ENCODE data around the gene FKRP.
A peak's percentile ranks its signal among the peaks of the same experiment; 100 is the strongest.

FKRP gene

DNA sequence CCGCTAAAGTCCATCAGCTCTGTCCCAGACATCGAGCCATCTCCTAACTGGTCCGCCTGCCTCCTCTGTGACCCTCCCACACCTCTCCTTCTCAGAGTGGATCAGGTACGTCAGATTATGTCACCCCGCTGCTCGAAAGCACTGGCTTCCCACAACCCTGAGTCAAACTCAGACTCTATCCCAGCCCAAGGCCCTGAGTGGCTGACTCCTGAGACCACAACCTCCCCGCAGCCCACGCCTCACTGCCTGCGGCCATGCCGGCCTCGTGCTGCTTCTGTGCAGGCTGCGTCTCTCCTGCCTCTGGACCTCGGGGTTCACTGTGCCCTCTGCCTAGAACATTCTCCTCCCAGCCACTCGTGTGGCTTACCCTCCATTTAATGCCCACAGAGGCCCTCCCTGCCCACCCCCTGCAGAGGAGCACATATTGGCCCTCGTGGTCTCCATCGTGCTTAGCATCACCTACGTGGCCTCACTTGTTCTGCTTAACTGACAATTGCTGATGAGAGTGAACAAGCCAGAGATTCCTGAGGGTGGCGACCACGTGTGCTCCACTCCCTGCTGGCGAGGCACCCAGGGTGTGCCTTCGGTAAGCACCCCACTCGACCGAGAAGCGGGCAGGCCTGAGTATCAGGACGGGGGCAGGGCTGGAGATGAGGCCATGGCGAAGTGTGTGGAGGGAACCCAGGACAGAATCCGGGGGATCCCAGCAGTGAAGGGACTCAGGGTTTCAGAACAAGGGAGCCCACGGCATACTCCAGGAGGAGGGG, 13.5 kb upstream of the FKRP start:
- DNase-seq (ENCODE audit: low read depth in 2 of 2) = no peak

- no peak for DNase-seq (ENCODE audit: low read depth in 2 of 2)
Observed at GRCh38 chr19:46732966-46733689, 12.7 kb upstream of the FKRP start.

- DNase-seq (ENCODE audit: low read depth in 2 of 2) = no peak
Observed at GRCh38 chr19:46733690-46734292, 12.1 kb upstream of the FKRP start.

- DNase-seq (ENCODE audit: low read depth in 2 of 2) = no peak
Observed at GRCh38 chr19:46736531-46737297, 9.1 kb upstream of the FKRP start.

DNA sequence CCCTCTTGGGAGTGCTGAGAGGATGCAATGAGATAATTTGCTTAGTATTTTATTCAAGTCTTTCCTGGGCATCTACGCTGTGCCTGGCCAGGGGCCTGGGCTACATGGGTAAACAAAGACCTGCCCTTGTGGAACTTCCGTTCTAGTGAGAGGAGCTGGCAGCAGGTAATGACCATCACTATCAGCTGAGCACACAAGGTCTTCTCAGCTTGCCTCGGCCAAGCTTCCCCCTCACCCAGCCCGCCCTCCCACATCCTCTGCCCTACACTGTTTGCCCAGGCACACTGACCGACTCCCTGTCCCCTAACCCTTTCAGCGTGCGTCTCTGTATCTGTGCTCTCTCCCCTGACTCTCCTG, 8.6 kb upstream of the FKRP start:
- no peak for DNase-seq (ENCODE audit: low read depth in 2 of 2)

DNA sequence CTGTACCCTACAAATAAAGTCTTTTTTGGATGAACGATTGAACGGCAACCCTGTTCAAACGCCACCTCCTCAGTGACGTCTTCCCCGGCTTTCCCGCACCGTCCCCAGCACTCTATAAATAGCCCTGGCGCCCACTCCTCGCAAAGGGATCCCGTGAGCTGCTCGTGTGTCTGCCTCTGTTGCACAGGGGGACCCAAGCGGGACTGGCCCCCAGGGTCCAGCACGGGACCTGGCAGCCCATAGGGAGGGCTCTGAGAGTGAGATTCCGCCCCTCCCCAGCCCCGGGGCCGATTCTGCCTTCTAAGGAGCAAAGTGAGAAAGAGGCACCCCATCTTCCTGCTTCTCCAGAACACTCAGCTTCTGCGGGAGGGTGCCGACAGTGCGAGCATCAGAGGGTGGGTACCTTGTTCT, 8.1 kb upstream of the FKRP start:
- no peak for DNase-seq (ENCODE audit: low read depth in 2 of 2)

DNA sequence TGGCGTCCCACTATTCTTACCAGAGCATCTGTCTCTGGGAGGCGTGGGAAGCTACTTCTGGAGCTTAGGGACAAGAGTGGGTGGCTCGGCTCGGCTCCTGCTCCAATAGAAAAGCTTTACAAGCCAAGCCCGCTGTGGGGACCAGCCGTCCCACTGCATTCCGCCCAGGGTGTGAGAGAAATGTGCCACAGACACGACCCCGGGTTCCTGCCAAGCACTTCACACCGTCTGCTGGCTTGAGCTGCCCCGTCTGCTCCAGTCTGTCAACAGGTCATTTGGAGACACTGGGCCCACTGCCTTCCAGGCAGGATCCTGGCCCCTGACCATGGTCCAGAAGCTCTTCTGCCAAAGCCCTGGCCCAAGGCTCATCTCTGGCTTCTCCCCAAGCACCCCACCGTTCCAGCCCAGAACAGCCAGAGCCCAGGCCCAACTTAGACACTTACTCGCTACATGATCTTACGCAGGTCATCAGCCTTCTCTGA, 6.5 kb upstream of the FKRP start:
- DNase-seq (ENCODE audit: low read depth in 2 of 2) = no peak

- no peak for DNase-seq (ENCODE audit: low read depth in 2 of 2)
Observed at GRCh38 chr19:46741447-46741846, 4.4 kb upstream of the FKRP start.

DNA sequence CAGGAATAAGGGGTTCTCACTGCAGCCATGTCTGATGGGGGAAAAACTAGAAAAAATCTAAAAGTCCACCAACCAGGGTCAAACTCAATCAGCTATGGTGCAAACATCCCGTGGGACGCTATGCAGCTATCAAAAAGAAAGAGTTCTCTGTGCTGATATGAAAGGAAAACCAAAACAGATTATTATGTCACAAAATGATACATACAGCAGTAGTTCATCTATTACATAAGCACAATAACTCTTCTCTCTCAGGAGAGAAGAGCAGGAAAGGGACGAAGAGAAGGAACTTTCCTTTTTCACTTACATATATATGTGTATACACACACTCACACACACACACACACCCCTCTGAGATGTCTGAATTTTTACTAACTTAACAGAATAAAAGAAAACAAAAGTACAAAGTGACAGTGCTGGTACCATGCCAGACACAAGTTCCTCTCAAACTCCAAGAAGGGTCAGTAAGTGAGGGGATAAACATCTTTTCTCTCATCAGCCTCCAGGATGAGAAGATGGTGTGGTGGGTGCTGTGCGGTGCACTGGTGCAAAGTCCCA, 2.9 kb upstream of the FKRP start:
- DNase-seq (ENCODE audit: low read depth in 2 of 2) = no peak

DNA sequence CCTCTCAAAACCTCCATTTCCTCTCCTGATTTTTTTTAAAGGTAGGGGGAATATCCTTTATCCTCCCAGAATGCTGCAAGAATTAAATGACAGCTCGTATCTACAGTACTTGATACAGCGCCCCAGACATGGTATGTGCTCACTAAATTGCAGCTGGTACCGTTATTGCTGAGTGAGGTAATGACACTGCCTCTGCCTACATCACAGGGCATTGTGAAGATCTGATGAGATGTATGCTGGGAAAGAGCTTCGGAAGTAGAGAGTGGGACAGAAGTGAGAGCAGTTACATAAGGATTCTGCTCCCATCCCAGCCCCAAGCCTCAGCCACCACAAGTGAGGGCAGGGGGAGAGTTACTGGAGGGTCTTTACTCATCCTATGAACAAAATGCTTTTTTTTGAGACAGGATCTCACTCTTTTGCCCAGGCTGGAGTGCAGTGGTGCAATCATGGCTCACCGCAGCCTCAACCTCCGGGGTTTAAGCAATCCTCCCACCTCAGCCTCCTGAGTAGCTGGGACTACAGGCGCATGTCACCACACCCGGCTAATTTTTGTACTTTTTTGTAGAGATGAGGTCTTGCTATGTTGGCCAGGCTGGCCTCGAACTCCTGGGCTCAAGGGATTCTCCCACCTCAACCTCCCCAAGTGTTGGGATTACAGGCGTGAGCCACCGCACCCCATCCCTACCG, 1.7 kb upstream of the FKRP start:
- no peak for DNase-seq (ENCODE audit: low read depth in 2 of 2)

DNA sequence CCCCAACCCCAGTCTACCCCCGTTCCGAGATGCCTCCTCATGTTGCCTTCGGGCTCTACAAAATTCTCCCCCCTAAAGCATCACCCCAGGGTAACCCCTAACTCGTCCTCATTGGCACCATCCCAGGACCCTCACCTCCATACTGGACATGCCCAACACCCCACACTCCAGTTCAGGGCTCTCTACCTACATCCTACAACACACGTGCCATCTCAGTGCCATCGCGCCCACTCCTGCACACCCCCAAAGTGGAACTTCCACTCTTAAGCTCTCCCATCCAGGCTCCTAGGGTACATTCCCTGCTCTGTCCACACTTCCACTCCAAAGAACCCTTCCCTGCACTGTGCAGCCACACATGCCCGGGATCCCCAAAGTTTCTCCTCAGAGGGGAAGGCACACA, 827 bp upstream of the FKRP start:
- no peak for DNase-seq (ENCODE audit: low read depth in 2 of 2)

DNA sequence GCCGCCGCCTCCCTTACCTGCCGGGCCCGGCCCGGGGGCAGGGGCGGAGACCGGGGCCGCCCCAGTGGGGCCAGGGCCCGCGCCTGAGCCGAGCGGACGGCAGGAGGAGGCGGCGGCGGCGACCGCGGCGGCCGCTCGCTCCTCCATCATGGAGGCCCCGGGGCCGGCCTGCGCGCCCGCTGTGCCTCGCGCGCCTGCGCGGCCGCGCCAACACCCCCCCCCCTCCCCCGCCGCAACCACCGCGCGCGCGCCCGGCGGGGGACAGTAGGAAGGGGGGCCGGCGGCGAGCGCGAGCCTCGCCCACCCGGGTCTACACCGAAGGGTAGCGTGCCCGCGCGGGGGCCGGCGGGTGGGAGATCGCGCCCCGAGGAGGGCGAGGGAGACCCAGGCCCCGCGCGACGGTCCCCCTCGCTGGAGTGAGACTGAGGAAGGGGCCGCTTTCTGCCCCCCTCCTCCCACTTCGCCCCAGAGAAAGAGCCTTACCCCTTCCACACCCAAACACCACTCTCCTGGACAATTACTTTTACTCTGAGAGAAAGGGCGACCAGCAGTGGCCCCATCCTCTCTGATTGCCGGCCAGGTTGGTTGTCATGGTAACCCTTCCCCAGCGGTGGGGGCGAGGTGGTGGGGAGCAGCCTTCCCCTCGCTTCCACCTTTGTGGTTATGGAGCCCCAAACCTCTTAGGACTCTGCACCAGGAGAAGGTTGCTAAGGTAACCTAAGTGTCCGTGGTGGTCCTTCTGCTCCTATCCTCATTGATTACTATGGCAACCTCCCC, 612 bp downstream of the FKRP start, which contains the start of gene STRN4:
TSS of gene STRN4 (minus strand) at position 170 of the 777 bp plus-strand sequence. CDS start at position 150, 20 bp downstream.
- DNase-seq (ENCODE audit: low read depth in 2 of 2) = peak; percentile 22 to 37

DNA sequence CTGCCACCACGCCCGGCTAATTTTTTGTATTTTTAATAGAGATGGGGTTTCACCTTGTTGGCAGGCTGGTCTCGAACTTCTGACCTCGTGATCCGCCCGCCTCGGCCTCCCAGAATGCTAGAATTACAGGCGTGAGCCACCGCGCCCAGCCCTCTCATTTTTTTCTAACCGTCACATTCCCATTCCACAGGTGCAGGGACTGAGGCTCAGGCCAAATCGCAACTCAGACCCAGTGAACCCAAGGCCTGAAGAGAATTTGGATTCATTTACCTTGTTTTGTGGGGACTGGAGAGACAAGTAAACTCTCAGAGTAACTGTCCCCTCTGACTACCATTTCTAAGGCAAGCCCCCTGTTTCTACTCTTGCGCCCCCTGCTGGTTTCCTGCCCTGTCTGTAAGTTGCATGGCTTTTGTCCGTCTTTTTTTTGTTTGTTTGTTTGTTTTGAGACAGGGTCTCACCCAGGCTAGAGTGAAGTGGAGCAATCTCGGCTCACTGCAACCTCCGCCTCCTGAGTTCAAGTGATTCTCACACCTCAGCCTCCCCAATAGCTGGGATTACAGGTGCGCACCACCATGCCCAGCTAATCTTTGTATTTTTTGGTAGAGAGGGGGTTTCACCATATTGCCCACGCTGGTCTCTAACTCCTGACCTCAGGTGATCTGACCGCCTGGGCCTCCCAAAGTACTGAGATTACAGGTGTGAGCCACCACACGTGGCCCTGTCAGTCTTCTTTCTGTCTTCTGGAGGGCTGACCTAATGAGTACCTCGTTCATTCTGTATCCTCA, 2.7 kb downstream of the FKRP start:
- peak; percentile 43 to 69 for DNase-seq (ENCODE audit: low read depth in 2 of 2)

DNA sequence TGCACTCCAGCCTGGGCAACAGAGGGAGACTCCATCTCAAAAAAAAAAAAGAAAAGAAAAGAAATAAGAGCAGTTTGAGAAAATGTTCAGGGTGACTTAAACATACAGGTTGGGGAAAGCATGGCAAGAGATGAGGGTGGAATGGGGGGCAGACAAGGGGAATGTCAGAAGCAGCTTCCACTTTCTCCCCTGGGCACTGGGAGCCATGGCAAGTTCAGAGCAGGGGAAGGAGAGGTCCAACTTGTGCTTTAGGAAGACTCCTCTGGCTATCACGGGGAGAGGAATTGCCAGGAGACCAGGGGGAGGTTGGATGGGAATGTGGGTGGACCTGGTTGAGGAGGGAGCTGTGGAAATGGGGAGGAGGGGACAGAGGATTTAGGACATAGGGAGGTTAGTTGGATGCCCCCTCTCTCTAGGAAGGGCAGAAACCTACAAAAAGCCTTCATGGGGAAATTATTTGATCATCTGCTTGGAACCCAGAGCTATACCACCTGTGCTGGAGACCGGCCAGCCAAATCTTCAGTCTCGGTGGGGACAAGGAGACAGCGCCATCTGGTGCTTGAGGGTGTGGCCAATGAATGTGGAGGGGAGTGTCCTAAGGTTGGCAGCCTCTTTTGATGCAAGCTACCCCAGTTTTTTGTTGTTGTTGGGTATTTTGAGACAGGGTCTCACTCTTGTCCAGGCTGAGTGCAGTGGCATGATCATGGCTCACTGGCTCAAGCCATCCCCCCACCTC, 7.7 kb downstream of the FKRP start:
- DNase-seq (ENCODE audit: low read depth in 2 of 2) = peak in 1 of 2 donors; percentile 50

DNA sequence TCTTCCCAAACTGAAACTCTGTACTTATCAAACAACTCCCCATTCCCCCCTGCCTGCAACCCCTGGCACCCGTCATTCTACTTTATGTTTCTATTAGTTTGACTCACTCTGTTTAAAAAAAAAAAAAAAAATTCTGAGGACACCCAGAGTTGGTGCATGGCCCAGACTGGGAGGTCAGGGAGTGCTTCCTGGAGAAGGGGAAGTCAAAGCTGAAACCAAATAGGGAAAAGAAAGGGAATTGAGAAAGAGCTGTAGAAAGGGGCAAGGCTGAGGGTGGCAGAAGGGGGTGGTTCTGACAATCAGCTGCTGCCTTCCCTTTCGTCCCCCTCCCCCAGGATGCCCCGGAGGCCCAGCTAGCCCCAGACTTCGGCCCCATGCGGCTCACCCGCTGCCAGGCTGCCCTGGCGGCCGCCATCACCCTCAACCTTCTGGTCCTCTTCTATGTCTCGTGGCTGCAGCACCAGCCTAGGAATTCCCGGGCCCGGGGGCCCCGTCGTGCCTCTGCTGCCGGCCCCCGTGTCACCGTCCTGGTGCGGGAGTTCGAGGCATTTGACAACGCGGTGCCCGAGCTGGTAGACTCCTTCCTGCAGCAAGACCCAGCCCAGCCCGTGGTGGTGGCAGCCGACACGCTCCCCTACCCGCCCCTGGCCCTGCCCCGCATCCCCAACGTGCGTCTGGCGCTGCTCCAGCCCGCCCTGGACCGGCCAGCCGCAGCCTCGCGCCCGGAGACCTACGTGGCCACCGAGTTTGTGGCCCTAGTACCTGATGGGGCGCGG, 9.4 kb downstream of the FKRP start:
- no peak for DNase-seq (ENCODE audit: low read depth in 2 of 2)

DNA sequence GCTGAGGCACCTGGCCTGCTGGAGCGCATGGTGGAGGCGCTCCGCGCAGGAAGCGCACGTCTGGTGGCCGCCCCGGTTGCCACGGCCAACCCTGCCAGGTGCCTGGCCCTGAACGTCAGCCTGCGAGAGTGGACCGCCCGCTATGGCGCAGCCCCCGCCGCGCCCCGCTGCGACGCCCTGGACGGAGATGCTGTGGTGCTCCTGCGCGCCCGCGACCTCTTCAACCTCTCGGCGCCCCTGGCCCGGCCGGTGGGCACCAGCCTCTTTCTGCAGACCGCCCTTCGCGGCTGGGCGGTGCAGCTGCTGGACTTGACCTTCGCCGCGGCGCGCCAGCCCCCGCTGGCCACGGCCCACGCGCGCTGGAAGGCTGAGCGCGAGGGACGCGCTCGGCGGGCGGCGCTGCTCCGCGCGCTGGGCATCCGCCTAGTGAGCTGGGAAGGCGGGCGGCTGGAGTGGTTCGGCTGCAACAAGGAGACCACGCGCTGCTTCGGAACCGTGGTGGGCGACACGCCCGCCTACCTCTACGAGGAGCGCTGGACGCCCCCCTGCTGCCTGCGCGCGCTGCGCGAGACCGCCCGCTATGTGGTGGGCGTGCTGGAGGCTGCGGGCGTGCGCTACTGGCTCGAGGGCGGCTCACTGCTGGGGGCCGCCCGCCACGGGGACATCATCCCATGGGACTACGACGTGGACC, 10.1 kb downstream of the FKRP start:
- no peak for DNase-seq (ENCODE audit: low read depth in 2 of 2)

DNA sequence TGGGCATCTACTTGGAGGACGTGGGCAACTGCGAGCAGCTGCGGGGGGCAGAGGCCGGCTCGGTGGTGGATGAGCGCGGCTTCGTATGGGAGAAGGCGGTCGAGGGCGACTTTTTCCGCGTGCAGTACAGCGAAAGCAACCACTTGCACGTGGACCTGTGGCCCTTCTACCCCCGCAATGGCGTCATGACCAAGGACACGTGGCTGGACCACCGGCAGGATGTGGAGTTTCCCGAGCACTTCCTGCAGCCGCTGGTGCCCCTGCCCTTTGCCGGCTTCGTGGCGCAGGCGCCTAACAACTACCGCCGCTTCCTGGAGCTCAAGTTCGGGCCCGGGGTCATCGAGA, 10.7 kb downstream of the FKRP start:
- no peak for DNase-seq (ENCODE audit: low read depth in 2 of 2)

DNA sequence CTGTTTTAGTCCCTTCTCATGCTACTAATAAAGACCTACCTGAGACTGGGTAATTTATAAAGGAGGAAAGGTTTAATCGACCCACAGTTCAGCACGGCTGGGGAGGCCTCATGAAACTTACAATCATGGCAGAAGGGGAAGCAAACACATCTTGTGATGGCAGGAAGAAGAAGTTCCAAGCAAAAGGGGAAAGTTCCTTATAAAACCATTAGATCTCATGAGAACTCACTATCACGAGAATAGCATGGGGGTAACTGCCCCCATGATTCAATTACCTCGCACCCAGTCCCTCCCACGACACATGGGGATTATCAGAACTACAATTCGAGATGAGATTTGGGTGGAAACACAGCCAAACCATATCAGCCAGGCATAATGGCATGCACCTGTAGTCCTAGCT, 13.3 kb downstream of the FKRP start:
- no peak for DNase-seq (ENCODE audit: low read depth in 2 of 2)
